Fibroblast of the aortic adventitia (primary cell): Measurements from ENCODE around the gene ZNF93. TPM values are rescaled to one million over a fixed set of nuclear protein-coding genes. Genes with fewer than 3 reads are reported as not detected.
"Not testable (repeated sequence)": the region's sequence is repeated elsewhere in the genome, so short reads cannot be mapped to it uniquely, and the experiment has no call there.

ENCODE experiments used
- DNase-seq: peaks from one replicate; pipeline ENCODE4 v3.0.0-alpha.2; 2010; ENCODE audit warnings: low read depth
- H3K4me3 ChIP-seq: 2 replicates; pipeline ENCODE4 v1.5.1; 2011; ENCODE audit warnings: low read depth, mild to moderate bottlenecking, control low read depth, low read length, moderate library complexity
- total RNA-seq: library from RNA; depleted of rRNA; stranded (reverse); fragments of >200 nt; gene quantifications from 2 replicates; pipeline ENCODE4 v1.2.3, GENCODE V29; 2012; ENCODE audit warnings: low replicate concordance
- TF ChIP-seq, protein P1 (sequence below): IDR thresholded peaks from 2 replicates; pipeline ENCODE4 v1.5.1; 2011; ENCODE audit warnings: mild to moderate bottlenecking, low read length, control low read depth, inconsistent platforms; ENCODE audit not compliant: insufficient read depth

Gene ZNF93
- total RNA-seq, 1 donor, result 10.0 TPM

GRCh38 chr19:19871932-19872331, 28.8 kb upstream of the ZNF93 start:
- TF ChIP-seq, protein P1, sequence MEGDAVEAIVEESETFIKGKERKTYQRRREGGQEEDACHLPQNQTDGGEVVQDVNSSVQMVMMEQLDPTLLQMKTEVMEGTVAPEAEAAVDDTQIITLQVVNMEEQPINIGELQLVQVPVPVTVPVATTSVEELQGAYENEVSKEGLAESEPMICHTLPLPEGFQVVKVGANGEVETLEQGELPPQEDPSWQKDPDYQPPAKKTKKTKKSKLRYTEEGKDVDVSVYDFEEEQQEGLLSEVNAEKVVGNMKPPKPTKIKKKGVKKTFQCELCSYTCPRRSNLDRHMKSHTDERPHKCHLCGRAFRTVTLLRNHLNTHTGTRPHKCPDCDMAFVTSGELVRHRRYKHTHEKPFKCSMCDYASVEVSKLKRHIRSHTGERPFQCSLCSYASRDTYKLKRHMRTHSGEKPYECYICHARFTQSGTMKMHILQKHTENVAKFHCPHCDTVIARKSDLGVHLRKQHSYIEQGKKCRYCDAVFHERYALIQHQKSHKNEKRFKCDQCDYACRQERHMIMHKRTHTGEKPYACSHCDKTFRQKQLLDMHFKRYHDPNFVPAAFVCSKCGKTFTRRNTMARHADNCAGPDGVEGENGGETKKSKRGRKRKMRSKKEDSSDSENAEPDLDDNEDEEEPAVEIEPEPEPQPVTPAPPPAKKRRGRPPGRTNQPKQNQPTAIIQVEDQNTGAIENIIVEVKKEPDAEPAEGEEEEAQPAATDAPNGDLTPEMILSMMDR, result no peak
- H3K4me3 ChIP-seq, result no peak overlapping the region
- DNase-seq, result no peak

DNA sequence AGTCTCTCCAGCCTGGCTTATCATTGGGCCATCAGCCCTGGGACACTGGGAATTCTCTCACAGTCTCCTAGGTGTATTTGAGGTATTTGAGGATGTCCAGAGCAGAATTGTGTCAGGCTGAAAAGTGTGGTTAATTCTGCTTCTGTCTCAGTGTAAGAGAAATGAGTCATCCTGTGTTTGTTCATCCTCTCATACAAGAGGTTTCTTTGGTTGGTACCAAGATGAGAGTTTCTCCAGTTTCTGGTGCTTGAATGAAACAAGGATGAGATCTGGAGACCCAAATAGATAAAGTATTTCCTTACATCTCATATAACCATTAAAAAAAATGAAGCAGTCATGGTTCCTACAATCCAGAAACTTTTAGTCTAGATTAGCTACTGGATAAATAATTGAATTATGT, 27.4 kb upstream of the ZNF93 start:
- H3K4me3 ChIP-seq, result no peak overlapping the region
- TF ChIP-seq, protein P1, result no peak
- DNase-seq, result no peak

- TF ChIP-seq, protein P1, result no peak
- no peak for DNase-seq
- no peak overlapping the region for H3K4me3 ChIP-seq
Observed at GRCh38 chr19:19877724-19878123, 23.0 kb upstream of the ZNF93 start.

DNA sequence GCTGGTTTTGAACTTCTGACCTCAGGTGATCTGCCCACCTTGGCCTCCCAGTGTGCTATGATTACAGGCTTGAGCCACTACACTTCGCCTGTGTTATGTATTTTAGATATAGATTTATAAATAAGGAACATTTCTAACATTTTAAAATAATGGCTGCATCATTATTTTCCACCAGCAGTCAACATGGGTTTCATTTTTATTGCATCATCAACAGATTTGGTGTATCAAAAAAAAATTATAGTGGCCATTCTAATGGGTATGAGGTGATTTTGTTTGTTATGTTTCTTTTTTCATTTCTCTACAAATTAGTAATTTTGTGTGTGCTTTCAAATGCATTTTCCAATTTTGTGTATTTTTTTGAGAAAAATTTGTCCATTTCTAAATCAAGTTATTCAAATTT, 16.2 kb upstream of the ZNF93 start:
- no peak overlapping the region for H3K4me3 ChIP-seq
- TF ChIP-seq, protein P1, result no peak
- no peak for DNase-seq

DNA sequence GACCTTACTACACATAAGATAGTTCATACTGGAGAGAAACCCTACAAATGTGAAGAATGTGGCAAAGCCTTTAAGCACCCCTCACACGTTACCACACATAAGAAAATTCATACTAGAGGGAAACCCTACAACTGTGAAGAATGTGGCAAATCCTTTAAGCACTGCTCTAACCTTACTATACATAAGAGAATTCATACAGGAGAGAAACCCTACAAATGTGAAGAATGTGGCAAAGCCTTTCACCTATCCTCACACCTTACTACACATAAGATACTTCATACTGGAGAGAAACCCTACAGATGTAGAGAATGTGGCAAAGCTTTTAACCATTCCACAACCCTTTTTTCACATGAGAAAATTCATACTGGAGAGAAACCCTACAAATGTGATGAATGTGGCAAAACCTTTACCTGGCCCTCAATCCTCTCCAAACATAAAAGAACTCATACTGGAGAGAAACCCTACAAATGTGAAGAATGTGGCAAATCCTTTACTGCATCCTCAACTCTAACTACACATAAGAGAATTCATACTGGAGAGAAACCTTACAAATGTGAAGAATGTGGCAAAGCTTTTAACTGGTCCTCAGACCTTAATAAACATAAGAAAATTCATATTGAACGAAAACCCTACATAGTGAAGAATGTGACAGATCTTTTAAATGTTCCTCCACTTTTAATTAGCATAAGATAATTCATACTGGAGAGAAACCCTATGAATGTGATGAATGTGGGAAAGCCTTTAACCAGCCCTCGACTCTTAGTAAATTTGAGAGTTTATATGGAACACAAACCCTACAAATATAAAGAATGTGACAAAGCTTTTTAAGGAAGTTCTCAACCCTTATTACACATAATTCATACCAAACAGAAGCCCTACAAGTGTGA, 8.4 kb upstream of the ZNF93 start:
- not testable (repeated sequence) for H3K4me3 ChIP-seq, DNase-seq

DNA sequence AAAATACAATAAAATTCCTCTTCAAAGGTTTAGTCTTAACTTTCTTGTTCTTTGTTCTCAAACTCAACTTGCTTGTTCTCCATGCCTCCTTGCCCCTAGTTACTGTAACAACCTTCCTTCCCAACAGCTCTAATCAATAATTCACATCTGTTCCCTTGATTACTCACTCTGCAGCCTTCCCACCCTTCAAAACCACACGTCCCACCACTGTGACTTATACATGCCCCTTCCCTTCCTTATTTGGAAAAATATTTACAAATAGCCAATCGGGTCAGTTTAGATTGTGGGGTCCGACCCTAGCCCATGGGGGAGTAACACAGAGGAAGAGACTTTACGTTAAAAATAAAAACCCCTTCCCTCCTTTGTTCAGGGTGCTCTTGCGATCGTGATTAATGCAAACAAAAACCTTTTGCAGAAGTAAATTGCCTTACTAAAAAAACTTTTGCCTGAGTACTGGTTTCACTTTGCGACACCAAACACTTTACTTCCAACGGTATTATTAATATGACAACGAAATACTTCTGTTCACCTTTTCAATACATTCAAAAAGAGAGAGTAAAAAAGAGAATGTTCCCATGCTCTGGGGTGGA, 512 bp upstream of the ZNF93 start:
- H3K4me3 ChIP-seq, result peak overlapping the region; percentile 78
- TF ChIP-seq, protein P1, result no peak
- peak; percentile 29 for DNase-seq

- not testable (repeated sequence) for DNase-seq
Observed at GRCh38 chr19:19907551-19907950, 6.8 kb downstream of the ZNF93 start.

More at GRCh38 chr19:19907551-19907950, 6.8 kb downstream of the ZNF93 start:
- not testable (repeated sequence) for H3K4me3 ChIP-seq
